Psoas muscle (tissue), 8 donors: ENCODE measurements around the gene MRPS11. TPM values are rescaled to one million over a fixed set of nuclear protein-coding genes. Genes with fewer than 3 reads are reported as not detected.

ENCODE experiments used
- ATAC-seq, 4 donors: fragments of 200-7000 bp; cut with Tn5 transposase; one replicate each; pipeline ENCODE4 v1.9.1; 2020; ENCODE audit warnings: moderate library complexity in 3 of 4, mild to moderate bottlenecking in 2 of 4
- DNase-seq, 2 donors: peaks; one replicate each; pipeline ENCODE4 v3.0.0-alpha.2; 2020
- H3K27ac ChIP-seq: fragments of 200-600 bp; one replicate; pipeline ENCODE4 v1.8.0; 2022
- H3K27me3 ChIP-seq, 3 donors: fragments of 200-600 bp in 1 of 3; one replicate each; pipeline versions ENCODE4 v1.6.1 to v1.8.0; 2013 to 2022; ENCODE audit warnings: low read length in 2 of 3, mild to moderate bottlenecking in 2 of 3, moderate library complexity in 1 of 3; ENCODE audit not compliant: insufficient read depth in 3 of 3
- H3K36me3 ChIP-seq, 2 donors: fragments of 200-600 bp in 1 of 2; one replicate each; pipeline versions ENCODE4 v1.6.1 to v1.8.0; 2013 to 2022; ENCODE audit warnings: low read depth in 1 of 2, mild to moderate bottlenecking in 1 of 2, moderate library complexity in 1 of 2; ENCODE audit not compliant: insufficient read depth in 1 of 2
- H3K4me1 ChIP-seq: fragments of 200-600 bp; one replicate; pipeline ENCODE4 v1.8.0; 2022
- H3K4me3 ChIP-seq: fragments of 200-600 bp; one replicate; pipeline ENCODE4 v1.8.0; 2022; ENCODE audit warnings: mild to moderate bottlenecking
- H3K9me3 ChIP-seq: fragments of 200-600 bp; one replicate; pipeline ENCODE4 v1.8.0; 2022
- CTCF ChIP-seq: fragments of 200-600 bp; IDR thresholded peaks from one replicate; pipeline ENCODE4 v1.8.0; 2022; ENCODE audit warnings: antibody characterized with exemption
- WGBS, 3 donors: extraction: QIAGEN DNeasy Blood & Tissue Kit; methylation state at CpG; one replicate each; pipeline versions ENCODE4 v1.1.6 to v1.1.7; 2013; 5-methylcytosine and 5-hydroxymethylcytosine counted together
- intact Hi-C, 2 donors: fragments of 100-400 bp; cut with DNase I; formaldehyde crosslinking; loops; one replicate each; pipeline versions ENCODE4 v1.11.0 to v1.14.2; 2022
- polyA plus RNA-seq, 3 donors: library from polyadenylated mRNA; stranded (reverse); fragments of 200-250 nt; gene quantifications; one replicate each; pipeline ENCODE4 v1.2.3, GENCODE V29; 2013
- total RNA-seq, 4 donors: library from RNA; stranded (reverse); fragmentation: NEBNext Ultra II Directional in 2 of 4; extraction: Animal tissue kit (Norgen Biotek cat#: 25700) in 2 of 4; gene quantifications; one replicate each; pipeline versions ENCODE4 v1.2.1 to v1.2.4, GENCODE V29; 2021 to 2023
- donor health status: healthy with polysubstance abuse.
- donor health status: DM: no; HTN: no; CAD: no; lungs with moderate emphysema.
- donor health status: Bipolar disorder and iron deficiency.
- donor health status: healthy.
- donor health status: DM: yes; HTN: yes; CAD: no.
- donor health status: DM: no; HTN: no; CAD: no.
- donor health status: DM: no; HTN: no; CAD: no.
- donor health status: DM: yes; HTN: yes; CAD: no.

The MRPS11 gene
- total and polyA plus RNA-seq, 7 donors: 48.4 to 129 (median 62.2) TPM

GRCh38 chr15:88428053-88428452, 39.5 kb upstream of the MRPS11 start:
- no peaks in the 10 kb centered on the region for H3K36me3 ChIP-seq
- WGBS, 3 donors: 44 to 52% (median 48%) methylated on average over 9 of the region's 9 CpGs
- intact Hi-C loops: no loop called here
- TF ChIP-seq CTCF: no peak
- no peak overlapping the region for H3K27ac ChIP-seq
- H3K4me3 ChIP-seq: no peak overlapping the region
- H3K4me1 ChIP-seq: no peaks in the 10 kb centered on the region
- DNase-seq: no peak
- no peaks in the 10 kb centered on the region for H3K9me3 ChIP-seq
- ATAC-seq: no peak
- H3K27me3 ChIP-seq: peaks cover 0 to 6% (median 0%) of the 10 kb centered on the region in 3 donors

- DNase-seq: no peak
- no peak for TF ChIP-seq CTCF
- ATAC-seq: no peak
- intact Hi-C loops: no loop called here
- Histone ChIP-seq H3K27ac (no peak overlapping the region), H3K9me3 (no peaks in the 10 kb centered on the region), H3K27me3 (peaks cover 0 to 12% (median 0%) of the 10 kb centered on the region in 3 donors), H3K4me1 (no peaks in the 10 kb centered on the region), H3K36me3 (no peaks in the 10 kb centered on the region), H3K4me3 (no peak overlapping the region)
- WGBS, 3 donors: 84 to 88% (median 84%) methylated on average over 12 of the region's 12 CpGs
Observed at GRCh38 chr15:88428805-88429605, 38.5 kb upstream of the MRPS11 start.

- no peak overlapping the region for H3K27ac ChIP-seq
- H3K4me1 ChIP-seq: no peaks in the 10 kb centered on the region
- H3K4me3 ChIP-seq: no peak overlapping the region
- no peaks in the 10 kb centered on the region for H3K36me3 ChIP-seq
- ATAC-seq (no peak), DNase-seq (no peak)
- intact Hi-C loops: loop anchor here in 1 of 2 donors (10.0 kb wide), 1 partner anchor 55 kb away; no protein-coding TSS in a partner anchor
- no peaks in the 10 kb centered on the region for H3K9me3 ChIP-seq
- TF ChIP-seq CTCF: no peak
- H3K27me3 ChIP-seq: peaks cover 0 to 12% (median 0%) of the 10 kb centered on the region in 3 donors
Observed at GRCh38 chr15:88430051-88430450, 37.5 kb upstream of the MRPS11 start.

- DNase-seq: no peak
- no peaks in the 10 kb centered on the region for H3K9me3 ChIP-seq
- WGBS, 3 donors: 82 to 86% (median 85%) methylated on average over 10 of the region's 10 CpGs
- intact Hi-C loops: loop anchor here in 1 of 2 donors (10.0 kb wide), 1 partner anchor 57 kb away; no protein-coding TSS in a partner anchor
- H3K4me3 ChIP-seq: no peak overlapping the region
- peaks cover 0 to 12% (median 0%) of the 10 kb centered on the region in 3 donors for H3K27me3 ChIP-seq
- no peak overlapping the region for H3K27ac ChIP-seq
- no peak for ATAC-seq
- TF ChIP-seq CTCF: no peak
- no peaks in the 10 kb centered on the region for H3K4me1 ChIP-seq
- no peaks in the 10 kb centered on the region for H3K36me3 ChIP-seq
Observed at GRCh38 chr15:88431441-88431840, 36.1 kb upstream of the MRPS11 start.
